Measurements from ENCODE around the gene TNFRSF19. TPM values are rescaled to one million over a fixed set of nuclear protein-coding genes. Genes with fewer than 3 reads are reported as not detected.

TNFRSF19 gene
- total RNA-seq, 1 experiment from 2014 or later: 0.24 TPM

GRCh38 chr13:23571431-23571830 is 1.2 kb downstream of the TNFRSF19 start:
- no peak overlapping the region for H3K4me2 ChIP-seq
- no peaks in the 10 kb centered on the region for H3K9me3 ChIP-seq (ENCODE audit: insufficient read depth, low read depth)
- H3K27me3 ChIP-seq (ENCODE audit: insufficient read depth, low read depth): peaks cover 8% of the 10 kb centered on the region; the same call in 1 of the 2 replicates
- H3K4me3 ChIP-seq: no peak overlapping the region
- intact Hi-C loops (cut with micrococcal nuclease; ENCODE audit: unreplicated experiment): loop anchor here (10.0 kb wide), 1 partner anchor 293 kb away; no protein-coding TSS in a partner anchor
- no peaks in the 10 kb centered on the region for H3K9me2 ChIP-seq (ENCODE audit: insufficient read depth)
- H3K36me3 ChIP-seq (ENCODE audit: low read depth): no peaks in the 10 kb centered on the region
- no peaks in the 10 kb centered on the region for H4K20me1 ChIP-seq (ENCODE audit: insufficient read depth)
- no peaks in the 10 kb centered on the region for H3F3A ChIP-seq (ENCODE audit: insufficient read depth, low read depth)
- CTCF ChIA-PET: no interaction called here
- POLR2A ChIA-PET (ENCODE audit: unreplicated experiment): no interaction called here
- no peak overlapping the region for H3K27ac ChIP-seq
- DNase-seq: no peak
- no peak overlapping the region for H2AFZ ChIP-seq
- BruUV-seq (replicated peaks): no TSS peak
- H3K79me2 ChIP-seq (ENCODE audit: low read depth): no peaks in the 10 kb centered on the region
- no peaks in the 10 kb centered on the region for H3K4me1 ChIP-seq (replicated peaks; ENCODE audit: insufficient read depth)
- no peak for TF ChIP-seq EZH2 (IDR thresholded peaks at IDR 0.05; ENCODE audit: low read depth)
- TF ChIP-seq CTCF (conservative IDR thresholded peaks at IDR 0.05): no peak

GRCh38 chr13:23572836-23573235 is 2.6 kb downstream of the TNFRSF19 start:
- H4K20me1 ChIP-seq (ENCODE audit: insufficient read depth): no peaks in the 10 kb centered on the region
- H3F3A ChIP-seq (ENCODE audit: insufficient read depth, low read depth): no peaks in the 10 kb centered on the region
- no TSS peak for BruUV-seq (replicated peaks)
- H3K4me1 ChIP-seq (replicated peaks; ENCODE audit: insufficient read depth): no peaks in the 10 kb centered on the region
- H2AFZ ChIP-seq: no peak overlapping the region
- no peaks in the 10 kb centered on the region for H3K9me3 ChIP-seq (ENCODE audit: insufficient read depth, low read depth)
- H3K36me3 ChIP-seq (ENCODE audit: low read depth): no peaks in the 10 kb centered on the region
- no peaks in the 10 kb centered on the region for H3K79me2 ChIP-seq (ENCODE audit: low read depth)
- DNase-seq: no peak
- no peak overlapping the region for H3K4me2 ChIP-seq
- CTCF ChIA-PET: no interaction called here
- peaks cover 8% of the 10 kb centered on the region; the same call in 1 of the 2 replicates for H3K27me3 ChIP-seq (ENCODE audit: insufficient read depth, low read depth)
- no peaks in the 10 kb centered on the region for H3K9me2 ChIP-seq (ENCODE audit: insufficient read depth)
- TF ChIP-seq CTCF (conservative IDR thresholded peaks at IDR 0.05) (no peak), EZH2 (IDR thresholded peaks at IDR 0.05; ENCODE audit: low read depth) (no peak)
- POLR2A ChIA-PET (ENCODE audit: unreplicated experiment): no interaction called here
- H3K27ac ChIP-seq: no peak overlapping the region
- intact Hi-C loops (cut with micrococcal nuclease; ENCODE audit: unreplicated experiment): loop anchor here (10.0 kb wide), 1 partner anchor 292 kb away; no protein-coding TSS in a partner anchor
- no peak overlapping the region for H3K4me3 ChIP-seq

- TF ChIP-seq EZH2 (IDR thresholded peaks at IDR 0.05; ENCODE audit: low read depth) (no peak), CTCF (conservative IDR thresholded peaks at IDR 0.05) (no peak)
- H3K27me3 ChIP-seq (ENCODE audit: insufficient read depth, low read depth): peaks cover 11% of the 10 kb centered on the region; the same call in 1 of the 2 replicates
- no peaks in the 10 kb centered on the region for H3K4me1 ChIP-seq (replicated peaks; ENCODE audit: insufficient read depth)
- no peaks in the 10 kb centered on the region for H4K20me1 ChIP-seq (ENCODE audit: insufficient read depth)
- DNase-seq: no peak
- H3K4me3 ChIP-seq: no peak overlapping the region
- intact Hi-C loops (cut with micrococcal nuclease; ENCODE audit: unreplicated experiment): loop anchor here (10.0 kb wide), 1 partner anchor 290 kb away; no protein-coding TSS in a partner anchor
- H3K79me2 ChIP-seq (ENCODE audit: low read depth): no peaks in the 10 kb centered on the region
- H3K27ac ChIP-seq: no peak overlapping the region
- CTCF ChIA-PET: no interaction called here
- no peaks in the 10 kb centered on the region for H3K9me2 ChIP-seq (ENCODE audit: insufficient read depth)
- no peaks in the 10 kb centered on the region for H3K9me3 ChIP-seq (ENCODE audit: insufficient read depth, low read depth)
- no TSS peak for BruUV-seq (replicated peaks)
- POLR2A ChIA-PET (ENCODE audit: unreplicated experiment): no interaction called here
- no peak overlapping the region for H2AFZ ChIP-seq
- H3K4me2 ChIP-seq: no peak overlapping the region
- H3K36me3 ChIP-seq (ENCODE audit: low read depth): no peaks in the 10 kb centered on the region
- no peaks in the 10 kb centered on the region for H3F3A ChIP-seq (ENCODE audit: insufficient read depth, low read depth)
Measured at GRCh38 chr13:23574421-23575145, 4.4 kb downstream of the TNFRSF19 start.

Data from PC-9 (cell line).